SU-DHL-6 (cell line): ENCODE measurements around the gene CCDC198.

Experiments used
- EZH2phosphoT487 ChIP-seq: fragments of 200-600 bp; sonication (generic), shearing (Covaris generic); conservative IDR thresholded peaks from 2 replicates; pipeline ENCODE4 v1.6.1; 2018; ENCODE audit warnings: mild to moderate bottlenecking, antibody characterized with exemption, low read length, moderate library complexity, mixed read lengths
- TF ChIP-seq, protein P1 (sequence below): fragments of 200-600 bp; sonication (generic); IDR thresholded peaks from one replicate; pipeline ENCODE4 v1.5.1; 2017; ENCODE audit warnings: antibody characterized with exemption, mild to moderate bottlenecking, low read length, moderate library complexity; ENCODE audit not compliant: insufficient read depth, poor library complexity, severe bottlenecking

DNA sequence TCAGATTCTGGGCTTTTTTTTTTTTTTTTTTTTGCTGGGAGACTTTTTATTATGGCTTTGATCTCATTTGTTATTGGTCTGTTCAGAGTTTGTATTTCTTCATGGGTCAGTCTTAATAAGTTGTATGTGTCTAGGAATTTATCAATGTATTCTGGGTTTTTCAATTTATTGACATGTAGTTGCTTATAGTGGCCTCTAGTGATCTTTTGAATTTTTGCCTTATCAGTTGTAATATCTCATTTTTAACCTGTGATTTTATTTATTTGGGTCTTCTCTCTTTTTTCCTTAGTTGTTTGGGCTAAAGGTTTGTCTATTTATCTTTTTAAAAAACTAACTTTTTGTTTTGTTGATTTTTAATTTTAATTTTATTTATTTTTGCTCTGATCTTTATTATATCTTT lies 57.7 kb downstream of the CCDC198 start:
- TF ChIP-seq, protein P1, sequence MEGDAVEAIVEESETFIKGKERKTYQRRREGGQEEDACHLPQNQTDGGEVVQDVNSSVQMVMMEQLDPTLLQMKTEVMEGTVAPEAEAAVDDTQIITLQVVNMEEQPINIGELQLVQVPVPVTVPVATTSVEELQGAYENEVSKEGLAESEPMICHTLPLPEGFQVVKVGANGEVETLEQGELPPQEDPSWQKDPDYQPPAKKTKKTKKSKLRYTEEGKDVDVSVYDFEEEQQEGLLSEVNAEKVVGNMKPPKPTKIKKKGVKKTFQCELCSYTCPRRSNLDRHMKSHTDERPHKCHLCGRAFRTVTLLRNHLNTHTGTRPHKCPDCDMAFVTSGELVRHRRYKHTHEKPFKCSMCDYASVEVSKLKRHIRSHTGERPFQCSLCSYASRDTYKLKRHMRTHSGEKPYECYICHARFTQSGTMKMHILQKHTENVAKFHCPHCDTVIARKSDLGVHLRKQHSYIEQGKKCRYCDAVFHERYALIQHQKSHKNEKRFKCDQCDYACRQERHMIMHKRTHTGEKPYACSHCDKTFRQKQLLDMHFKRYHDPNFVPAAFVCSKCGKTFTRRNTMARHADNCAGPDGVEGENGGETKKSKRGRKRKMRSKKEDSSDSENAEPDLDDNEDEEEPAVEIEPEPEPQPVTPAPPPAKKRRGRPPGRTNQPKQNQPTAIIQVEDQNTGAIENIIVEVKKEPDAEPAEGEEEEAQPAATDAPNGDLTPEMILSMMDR: no peak
- TF ChIP-seq EZH2phosphoT487: no peak
